ENCODE results near the gene MRPL22. TPM values are rescaled to one million over a fixed set of nuclear protein-coding genes. Genes with fewer than 3 reads are reported as not detected.
A peak's percentile ranks its signal among the peaks of the same experiment; 100 is the strongest.

Gene MRPL22
- polyA plus RNA-seq, 3 donors = 11.6 to 66.1 (median 56.7) TPM

DNA sequence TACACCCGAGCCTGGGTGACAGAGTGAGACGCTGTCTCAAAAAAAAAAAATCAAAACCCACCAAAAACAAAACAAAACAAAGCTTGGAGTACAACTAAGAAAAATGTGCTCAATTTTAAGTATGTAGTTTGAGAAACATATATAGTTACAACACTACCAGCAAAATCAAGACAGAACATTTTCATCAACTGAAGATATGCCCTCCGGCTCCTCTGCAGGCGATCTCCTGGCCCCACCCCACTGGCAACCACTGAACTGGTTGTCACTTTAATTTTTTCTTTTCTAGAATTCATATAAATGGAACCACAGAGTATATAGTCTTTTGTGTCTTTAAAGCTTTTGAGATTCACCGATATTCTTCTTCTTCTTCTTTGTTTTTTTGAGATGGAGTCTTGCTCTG, 47.5 kb upstream of the MRPL22 start:
- Histone ChIP-seq H3K27me3 (ENCODE audit: control insufficient read depth in 2 of 2, insufficient read depth in 2 of 2, low read length in 2 of 2) (no peaks in the 10 kb centered on the region), H3K79me2 (ENCODE audit: insufficient read depth, low read length) (no peaks in the 10 kb centered on the region), H3K9ac (ENCODE audit: insufficient read depth, low read length, poor library complexity, severe bottlenecking) (no peak overlapping the region), H2AFZ (ENCODE audit: insufficient read depth, low read depth, low read length, poor library complexity, severe bottlenecking) (no peak overlapping the region), H3K27ac (ENCODE audit: low read depth in 1 of 2, low read length in 2 of 2) (no peak overlapping the region), H3K9me3 (replicated peaks in 1 of 2; ENCODE audit: control insufficient read depth in 1 of 2, insufficient read depth in 1 of 2, low read length in 2 of 2) (peaks cover 0 to 1% of the 10 kb centered on the region in 2 donors), H3K4me1 (ENCODE audit: control insufficient read depth in 1 of 2, insufficient read depth in 2 of 2, low read length in 2 of 2) (no peaks in the 10 kb centered on the region), H3K36me3 (replicated peaks in 1 of 2; ENCODE audit: control insufficient read depth in 1 of 2, insufficient read depth in 2 of 2, low read length in 2 of 2) (peaks cover 56 to 94% of the 10 kb centered on the region in 2 donors), H4K20me1 (ENCODE audit: insufficient read depth, low read length) (no peaks in the 10 kb centered on the region), H3K4me3 (replicated peaks in 1 of 3; ENCODE audit: low read depth in 2 of 3, low read length in 3 of 3) (no peak overlapping the region), H3K4me2 (replicated peaks; ENCODE audit: extremely low read depth, low read length, poor library complexity, severe bottlenecking) (no peak overlapping the region)
- peaks cover 0 to 6% (median 4%) of the 10 kb centered on the region in 7 donors for H3K9me3 Mint-ChIP-seq
- H3K27ac Mint-ChIP-seq = peak overlapping the region in 2 of 7 donors; percentile 17 to 44
- WGBS (ENCODE audit: insufficient coverage) = no CpG with 5 or more reads among the region's 5 CpGs
- peaks cover 82 to 98% of the 10 kb centered on the region in 2 donors for H3K36me3 Mint-ChIP-seq
- H3K27me3 Mint-ChIP-seq (ENCODE audit: low read depth in 3 of 3) = no peaks in the 10 kb centered on the region
- no peaks in the 10 kb centered on the region for H3K4me1 Mint-ChIP-seq
- intact Hi-C loops (cut with micrococcal nuclease) = no loop called here
- TF ChIP-seq CTCF (IDR thresholded peaks at IDR 0.05) = no peak
- no peak overlapping the region for H3K4me3 Mint-ChIP-seq
- DNase-seq = no peak

- Histone ChIP-seq H3K4me2 (replicated peaks; ENCODE audit: extremely low read depth, low read length, poor library complexity, severe bottlenecking) (no peak overlapping the region), H2AFZ (ENCODE audit: insufficient read depth, low read depth, low read length, poor library complexity, severe bottlenecking) (no peak overlapping the region), H3K27ac (ENCODE audit: low read depth in 1 of 2, low read length in 2 of 2) (no peak overlapping the region), H3K36me3 (replicated peaks in 1 of 2; ENCODE audit: control insufficient read depth in 1 of 2, insufficient read depth in 2 of 2, low read length in 2 of 2) (peaks cover 52 to 96% of the 10 kb centered on the region in 2 donors), H3K4me1 (ENCODE audit: control insufficient read depth in 1 of 2, insufficient read depth in 2 of 2, low read length in 2 of 2) (no peaks in the 10 kb centered on the region), H3K4me3 (replicated peaks in 1 of 3; ENCODE audit: low read depth in 2 of 3, low read length in 3 of 3) (no peak overlapping the region), H3K79me2 (ENCODE audit: insufficient read depth, low read length) (no peaks in the 10 kb centered on the region), H4K20me1 (ENCODE audit: insufficient read depth, low read length) (no peaks in the 10 kb centered on the region), H3K27me3 (ENCODE audit: control insufficient read depth in 2 of 2, insufficient read depth in 2 of 2, low read length in 2 of 2) (no peaks in the 10 kb centered on the region), H3K9me3 (replicated peaks in 1 of 2; ENCODE audit: control insufficient read depth in 1 of 2, insufficient read depth in 1 of 2, low read length in 2 of 2) (no peaks in the 10 kb centered on the region), H3K9ac (ENCODE audit: insufficient read depth, low read length, poor library complexity, severe bottlenecking) (no peak overlapping the region)
- intact Hi-C loops (cut with micrococcal nuclease) = no loop called here
- Mint-ChIP-seq H3K27ac (peak overlapping the region in 2 of 7 donors; percentile 40 to 51), H3K9me3 (no peaks in the 10 kb centered on the region), H3K27me3 (ENCODE audit: low read depth in 3 of 3) (no peaks in the 10 kb centered on the region), H3K4me3 (no peak overlapping the region), H3K4me1 (no peaks in the 10 kb centered on the region), H3K36me3 (peaks cover 80 to 96% of the 10 kb centered on the region in 2 donors)
- WGBS (ENCODE audit: insufficient coverage) = 93% methylated on average over 6 of the region's 14 CpGs
- DNase-seq = no peak
- TF ChIP-seq CTCF (IDR thresholded peaks at IDR 0.05) = no peak
These were observed 45.0 kb upstream of the MRPL22 start for GRCh38 chr5:154895606-154896561.
